OCI-LY1 (cell line): ENCODE results near the gene ZNF407.

Source experiments
- H2AFZ ChIP-seq: fragments of 200-600 bp; sonication (generic), shearing (Covaris generic); 2 replicates; pipeline ENCODE4 v1.6.0; 2014; ENCODE audit warnings: antibody characterized with exemption, mild to moderate bottlenecking, low read length
- H3F3A ChIP-seq: fragments of 200-600 bp; sonication (generic), shearing (Covaris generic); 2 replicates; pipeline ENCODE4 v1.6.0; 2014; ENCODE audit warnings: mild to moderate bottlenecking, antibody characterized with exemption, low read length, moderate library complexity; ENCODE audit not compliant: insufficient read depth
- H3K27ac ChIP-seq: fragments of 200-600 bp; sonication (generic); 2 replicates; pipeline ENCODE4 v1.5.1; 2014; ENCODE audit warnings: low read length, mixed run types, mild to moderate bottlenecking, low read depth; ENCODE audit not compliant: poor library complexity, severe bottlenecking
- H3K27me3 ChIP-seq: fragments of 200-600 bp; sonication (generic); 2 replicates; pipeline ENCODE4 v1.6.0; 2014; ENCODE audit warnings: antibody characterized with exemption, mild to moderate bottlenecking, low read length, moderate library complexity; ENCODE audit not compliant: insufficient read depth
- H3K36me3 ChIP-seq: fragments of 200-600 bp; sonication (generic); 2 replicates; pipeline ENCODE4 v1.6.1; 2014; ENCODE audit warnings: mild to moderate bottlenecking, antibody characterized with exemption, low read length, moderate library complexity, mixed read lengths; ENCODE audit not compliant: insufficient read depth
- H3K4me1 ChIP-seq: fragments of 200-600 bp; sonication (generic); 2 replicates; pipeline ENCODE4 v1.5.1; 2014; ENCODE audit warnings: mild to moderate bottlenecking, low read length, moderate library complexity; ENCODE audit not compliant: insufficient read depth, severe bottlenecking
- H3K4me2 ChIP-seq: fragments of 200-600 bp; sonication (generic), shearing (Covaris generic); 2 replicates; pipeline ENCODE4 v1.6.1; 2014; ENCODE audit warnings: low read length
- H3K4me3 ChIP-seq: fragments of 200-600 bp; sonication (generic); 2 replicates; pipeline ENCODE4 v1.5.1; 2014; ENCODE audit warnings: low read length, low read depth, mild to moderate bottlenecking, mixed read lengths; ENCODE audit not compliant: poor library complexity, severe bottlenecking
- H3K79me2 ChIP-seq: fragments of 200-600 bp; shearing (Covaris generic); 2 replicates; pipeline ENCODE4 v1.6.1; 2016; ENCODE audit warnings: mixed run types, low read length, mixed read lengths; ENCODE audit not compliant: insufficient read depth
- H3K9ac ChIP-seq: fragments of 200-600 bp; sonication (generic), shearing (Covaris generic); 2 replicates; pipeline ENCODE4 v1.6.1; 2014; ENCODE audit warnings: mild to moderate bottlenecking, low read length, mixed read lengths
- H3K9me2 ChIP-seq: fragments of 200-600 bp; sonication (generic), shearing (Covaris generic); 2 replicates; pipeline ENCODE4 v1.6.1; 2014; ENCODE audit warnings: low read depth, mild to moderate bottlenecking, low read length, mixed read lengths
- H3K9me3 ChIP-seq: fragments of 200-600 bp; shearing (Covaris generic); 2 replicates; pipeline ENCODE4 v1.6.1; 2014; ENCODE audit warnings: low read length, mixed read lengths
- H4K20me1 ChIP-seq: fragments of 200-600 bp; sonication (generic), shearing (Covaris generic); 2 replicates; pipeline ENCODE4 v1.6.0; 2016; ENCODE audit warnings: mild to moderate bottlenecking, low read length; ENCODE audit not compliant: insufficient read depth
- CTCF ChIP-seq: fragments of 200-600 bp; sonication (generic), shearing (Covaris generic); IDR thresholded peaks from 2 replicates; pipeline ENCODE4 v1.5.1; 2017; ENCODE audit warnings: mild to moderate bottlenecking, antibody characterized with exemption, low read length, moderate library complexity, mixed read lengths
- EZH2 ChIP-seq: fragments of 200-600 bp; sonication (generic), shearing (Covaris generic); IDR thresholded peaks from 2 replicates; pipeline ENCODE4 v1.8.0; 2017; ENCODE audit warnings: borderline replicate concordance, mixed run types, mild to moderate bottlenecking, antibody characterized with exemption, low read length, moderate library complexity, mixed read lengths

Gene ZNF407

GRCh38 chr18:74914052-74914591 lies 316.5 kb downstream of the ZNF407 start:
- Histone ChIP-seq H3F3A (no peaks in the 10 kb centered on the region), H3K4me1 (no peaks in the 10 kb centered on the region), H3K4me3 (no peak overlapping the region), H3K9me2 (no peaks in the 10 kb centered on the region), H2AFZ (no peak overlapping the region), H4K20me1 (no peaks in the 10 kb centered on the region), H3K79me2 (no peaks in the 10 kb centered on the region), H3K4me2 (no peak overlapping the region), H3K27me3 (no peaks in the 10 kb centered on the region), H3K36me3 (no peaks in the 10 kb centered on the region), H3K9ac (no peak overlapping the region), H3K27ac (no peak overlapping the region), H3K9me3 (no peaks in the 10 kb centered on the region)
- TF ChIP-seq EZH2 (no peak), CTCF (no peak)

DNA sequence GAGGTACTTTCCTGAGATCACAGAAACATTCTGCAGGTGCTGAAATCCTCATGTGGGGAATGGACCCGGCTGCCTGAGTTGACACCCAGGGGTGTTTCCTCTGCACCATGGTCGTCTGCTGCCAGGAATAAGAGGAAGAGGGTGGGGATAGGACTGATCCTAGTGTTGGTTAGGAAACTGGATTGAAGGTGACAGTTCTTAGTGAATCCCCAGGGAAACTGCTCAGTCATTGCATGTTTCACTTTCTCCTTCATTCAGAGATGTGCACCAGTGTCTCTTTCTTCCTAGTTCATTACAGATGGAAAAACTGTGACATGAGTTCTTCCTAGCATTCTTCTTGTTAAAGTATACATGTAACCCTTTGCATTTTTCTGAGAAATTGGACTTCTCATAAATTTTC lies 317.0 kb downstream of the ZNF407 start:
- Histone ChIP-seq H3F3A (no peaks in the 10 kb centered on the region), H3K4me2 (no peak overlapping the region), H3K27ac (no peak overlapping the region), H3K4me1 (no peaks in the 10 kb centered on the region), H3K4me3 (no peak overlapping the region), H3K27me3 (no peaks in the 10 kb centered on the region), H3K9ac (no peak overlapping the region), H3K9me2 (no peaks in the 10 kb centered on the region), H2AFZ (no peak overlapping the region), H3K79me2 (no peaks in the 10 kb centered on the region), H3K36me3 (no peaks in the 10 kb centered on the region), H4K20me1 (no peaks in the 10 kb centered on the region), H3K9me3 (no peaks in the 10 kb centered on the region)
- TF ChIP-seq CTCF (no peak), EZH2 (no peak)

- Histone ChIP-seq H3K4me2 (no peak overlapping the region), H3F3A (no peaks in the 10 kb centered on the region), H3K27me3 (no peaks in the 10 kb centered on the region), H3K9ac (no peak overlapping the region), H3K27ac (no peak overlapping the region), H3K79me2 (no peaks in the 10 kb centered on the region), H2AFZ (no peak overlapping the region), H3K36me3 (no peaks in the 10 kb centered on the region; the same call in 1 of the 2 replicates), H3K4me3 (no peak overlapping the region), H3K4me1 (no peaks in the 10 kb centered on the region), H4K20me1 (no peaks in the 10 kb centered on the region), H3K9me2 (no peaks in the 10 kb centered on the region), H3K9me3 (no peaks in the 10 kb centered on the region)
- TF ChIP-seq EZH2 (no peak), CTCF (no peak)
Measured at GRCh38 chr18:74916773-74917393, 319.2 kb downstream of the ZNF407 start.
